ENCODE measurements around the gene HYLS1.
"Not testable (repeated sequence)": the region's sequence is repeated elsewhere in the genome, so short reads cannot be mapped to it uniquely, and the experiment has no call there.

DNA sequence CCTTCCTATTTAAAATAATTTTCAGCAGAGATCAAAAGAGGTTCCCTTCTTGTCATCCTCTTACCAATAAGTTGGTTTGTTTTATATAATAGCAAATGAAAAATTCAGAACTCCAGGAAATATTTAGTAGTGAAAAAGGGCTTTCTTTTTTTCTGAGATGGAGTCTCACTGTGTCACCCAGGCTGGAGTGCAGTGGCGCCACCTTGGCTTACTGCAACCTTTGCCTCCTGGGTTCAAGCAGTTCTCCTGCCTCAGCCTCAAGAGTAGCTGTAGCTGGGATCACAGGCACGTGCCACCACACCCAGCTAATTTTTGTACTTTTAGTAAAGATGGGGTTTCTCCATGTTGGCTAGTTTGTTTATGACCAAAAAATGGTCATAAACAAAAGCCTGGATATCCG lies 27.1 kb downstream of the HYLS1 start:
- TF ChIP-seq CTCF, POLR2AphosphoS5, POLR2A, EP300 (IDR thresholded peaks at IDR 0.05): not testable (repeated sequence)
